Right lobe of liver (tissue), 4 donors: Measurements from ENCODE around the gene FBXL19.
A peak's percentile ranks its signal among the peaks of the same experiment; 100 is the strongest.

Source experiments
- POLR2A ChIP-seq: fragments of 450-650 bp; IDR thresholded peaks from one replicate; pipeline ENCODE4 v1.6.1; 2017; ENCODE audit warnings: antibody characterized with exemption, mild to moderate bottlenecking
- TF ChIP-seq, protein P1 (sequence below), 4 donors: fragments of 200-600 bp in 3 of 4; fragments of 450-650 bp in 1 of 4; IDR thresholded peaks; one replicate each; pipeline versions ENCODE4 v1.5.1 to v1.8.0; 2016 to 2022; ENCODE audit warnings: antibody characterized with exemption in 4 of 4, mild to moderate bottlenecking in 2 of 4
- donor health status: DM: no; HTN: no; CAD: no.
- donor health status: DM: no; HTN: no; CAD: no.
- donor health status: DM: no; HTN: yes; CAD: no.

DNA sequence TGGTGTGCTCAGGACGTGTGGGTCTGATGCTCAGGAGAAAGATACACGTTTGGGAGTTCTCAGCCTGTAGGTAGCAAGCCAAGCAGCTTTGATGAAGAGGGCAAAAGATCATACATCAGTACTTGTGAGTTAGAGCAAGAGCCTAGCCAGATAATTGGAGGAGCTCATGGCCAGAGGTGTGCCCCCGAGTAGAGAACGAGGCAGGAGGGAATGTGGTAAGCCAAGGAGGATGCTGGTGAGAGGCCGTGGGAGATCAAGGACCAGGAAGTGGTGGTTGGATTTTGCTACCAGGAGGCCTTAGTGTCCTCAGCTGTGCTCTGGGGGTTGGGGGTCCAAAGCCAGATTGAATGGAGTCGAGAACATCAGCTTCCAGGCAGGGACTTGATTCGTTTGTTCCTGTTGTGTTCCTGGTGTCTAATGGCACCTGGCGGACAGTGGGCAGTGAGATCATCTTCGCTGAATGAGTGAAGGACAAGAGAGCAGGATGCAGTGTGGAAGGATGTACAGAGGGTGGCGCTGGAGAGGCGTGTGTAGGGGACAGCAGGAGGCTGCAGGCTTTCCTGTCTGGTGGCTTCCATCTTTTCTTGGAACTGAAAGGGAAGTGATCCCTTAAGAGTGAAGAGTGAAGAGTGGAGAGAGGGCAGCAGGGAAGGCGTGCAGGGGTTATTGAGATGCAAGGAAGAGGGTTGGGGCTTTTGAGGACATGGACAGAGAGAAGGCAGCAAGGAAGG lies 11.6 kb downstream of the FBXL19 start:
- TF ChIP-seq, protein P1, sequence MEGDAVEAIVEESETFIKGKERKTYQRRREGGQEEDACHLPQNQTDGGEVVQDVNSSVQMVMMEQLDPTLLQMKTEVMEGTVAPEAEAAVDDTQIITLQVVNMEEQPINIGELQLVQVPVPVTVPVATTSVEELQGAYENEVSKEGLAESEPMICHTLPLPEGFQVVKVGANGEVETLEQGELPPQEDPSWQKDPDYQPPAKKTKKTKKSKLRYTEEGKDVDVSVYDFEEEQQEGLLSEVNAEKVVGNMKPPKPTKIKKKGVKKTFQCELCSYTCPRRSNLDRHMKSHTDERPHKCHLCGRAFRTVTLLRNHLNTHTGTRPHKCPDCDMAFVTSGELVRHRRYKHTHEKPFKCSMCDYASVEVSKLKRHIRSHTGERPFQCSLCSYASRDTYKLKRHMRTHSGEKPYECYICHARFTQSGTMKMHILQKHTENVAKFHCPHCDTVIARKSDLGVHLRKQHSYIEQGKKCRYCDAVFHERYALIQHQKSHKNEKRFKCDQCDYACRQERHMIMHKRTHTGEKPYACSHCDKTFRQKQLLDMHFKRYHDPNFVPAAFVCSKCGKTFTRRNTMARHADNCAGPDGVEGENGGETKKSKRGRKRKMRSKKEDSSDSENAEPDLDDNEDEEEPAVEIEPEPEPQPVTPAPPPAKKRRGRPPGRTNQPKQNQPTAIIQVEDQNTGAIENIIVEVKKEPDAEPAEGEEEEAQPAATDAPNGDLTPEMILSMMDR (IDR thresholded peaks at IDR 0.05) = peak; percentile 31 to 39 (median 35)
- TF ChIP-seq POLR2A = no peak
